HG02870 (cell line): ENCODE results near the gene FEM1A.
"Not testable (repeated sequence)": the region's sequence is repeated elsewhere in the genome, so short reads cannot be mapped to it uniquely, and the experiment has no call there.

Experiments used
- ATAC-seq: cut with Tn5 transposase; IDR thresholded peaks from one replicate; pipeline ENCODE4 v1.9.1; 2021; ENCODE audit warnings: mild to moderate bottlenecking, moderate library complexity; ENCODE audit not compliant: unreplicated experiment

The FEM1A gene

GRCh38 chr19:4791183-4792018 is at the start of gene FEM1A:
FEM1A (plus strand) TSS chr19:4791734; CDS start chr19:4791855, 121 bp downstream.
- peak; percentile 91 for ATAC-seq

GRCh38 chr19:4742723-4743646 is 48.5 kb upstream of the FEM1A start:
- no peak for ATAC-seq

DNA sequence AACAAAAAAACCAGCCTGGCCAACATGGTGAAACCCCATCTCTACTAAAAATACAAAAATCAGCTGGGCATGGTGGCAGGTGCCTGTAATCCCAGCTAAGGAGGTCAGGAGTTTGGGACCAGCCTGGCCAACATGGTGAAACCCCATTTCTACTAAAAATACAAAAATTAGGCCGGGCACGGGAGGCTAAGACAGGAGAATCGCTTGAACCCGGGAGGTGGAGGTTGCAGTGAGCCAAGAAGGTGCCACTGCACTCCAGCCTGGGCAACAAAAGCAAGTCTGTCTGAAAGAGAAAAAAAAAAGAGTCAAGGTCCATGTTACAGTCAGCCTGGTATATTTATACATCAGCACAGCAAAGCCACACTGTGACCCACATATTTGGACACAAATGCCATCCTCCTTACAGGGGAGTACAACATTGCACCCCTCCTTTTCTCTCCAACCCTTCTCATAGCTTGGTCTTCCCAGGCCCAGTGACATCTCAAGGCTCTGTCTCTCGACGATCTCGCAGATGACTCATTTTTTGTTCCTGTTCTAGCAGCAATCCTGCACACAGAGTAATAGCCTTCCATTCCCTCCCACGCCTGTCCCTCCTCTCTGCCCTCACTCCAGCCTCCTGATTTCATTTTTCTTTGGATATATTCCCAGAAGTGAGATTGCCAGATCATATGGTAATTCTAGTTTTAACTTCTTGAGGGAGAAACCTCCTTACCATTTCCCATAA is 46.9 kb upstream of the FEM1A start:
- no peak for ATAC-seq

DNA sequence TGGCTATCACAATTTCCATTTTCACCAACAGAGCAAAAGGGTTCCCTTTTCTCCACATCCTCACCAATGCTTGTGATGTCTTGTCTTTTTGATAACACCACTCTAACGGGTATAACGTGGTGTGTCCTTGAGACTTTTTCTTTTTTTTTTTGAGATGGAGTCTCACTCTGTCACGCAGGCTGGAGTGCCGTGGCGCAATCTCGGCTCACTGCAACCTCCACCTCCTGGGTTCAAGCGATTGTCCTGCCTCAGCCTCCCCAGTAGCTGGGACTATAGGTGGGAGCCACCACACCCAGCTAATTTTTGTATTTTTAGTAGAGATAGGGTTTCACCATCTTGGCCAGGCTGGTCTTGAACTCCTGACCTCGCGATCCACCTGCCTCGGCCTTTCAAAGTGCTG is 46.4 kb upstream of the FEM1A start:
- not testable (repeated sequence) for ATAC-seq

GRCh38 chr19:4745986-4746385 is 45.5 kb upstream of the FEM1A start:
- ATAC-seq: no peak

- no peak for ATAC-seq
Observed at GRCh38 chr19:4748185-4748584, 43.3 kb upstream of the FEM1A start.

DNA sequence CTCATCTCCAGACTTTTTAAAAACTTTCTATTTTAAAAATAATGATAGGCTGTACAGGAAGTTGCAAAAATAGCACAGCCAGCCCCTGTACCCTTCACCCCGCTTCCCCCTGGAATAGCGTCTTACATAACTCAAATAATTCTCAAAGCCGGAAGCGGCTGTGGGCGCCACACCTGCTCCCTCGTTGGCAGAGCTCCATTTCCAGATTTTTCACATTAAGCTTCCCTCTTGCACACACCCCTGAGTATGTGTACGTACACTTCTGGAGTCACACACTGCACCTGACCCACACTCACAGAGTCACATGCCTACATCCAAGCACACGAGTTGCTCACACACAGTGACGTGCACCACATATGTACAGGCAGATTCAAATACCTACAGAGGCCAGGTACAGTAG is 42.9 kb upstream of the FEM1A start:
- ATAC-seq: no peak

DNA sequence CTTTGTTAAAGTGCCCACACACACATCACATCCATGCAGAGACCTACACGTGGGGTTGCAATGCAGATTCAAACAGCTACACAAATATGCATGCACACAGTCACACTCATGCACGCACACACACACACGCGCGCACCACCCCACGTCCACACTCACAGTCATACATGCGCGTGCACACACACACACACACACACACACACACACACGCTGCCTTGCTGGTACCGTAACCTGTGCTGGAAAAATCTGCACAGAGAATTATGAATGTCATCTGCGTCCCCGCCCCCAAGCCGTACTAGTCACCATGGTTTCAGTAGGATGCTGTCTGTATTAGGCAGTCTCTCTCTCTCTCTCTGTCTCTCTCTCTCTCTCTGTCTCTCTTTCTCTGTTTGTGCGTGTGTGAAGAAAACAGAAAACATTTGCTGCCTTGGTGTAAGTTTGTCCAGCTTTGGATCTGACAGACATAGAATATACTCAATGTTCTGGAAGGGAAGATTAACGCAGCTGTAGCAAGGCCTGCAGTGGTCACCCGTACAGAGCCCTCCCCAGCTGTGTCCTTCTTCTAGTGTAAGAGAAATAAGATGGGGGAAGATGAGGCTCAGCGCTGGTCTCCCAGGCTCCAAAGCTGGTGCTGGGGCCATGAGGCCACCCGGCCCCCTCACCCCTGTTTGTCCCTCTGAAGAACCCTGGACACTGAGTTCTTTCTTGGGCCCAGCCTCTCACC is 41.5 kb upstream of the FEM1A start:
- ATAC-seq: no peak

- no peak for ATAC-seq
Observed at GRCh38 chr19:4754248-4754647, 37.3 kb upstream of the FEM1A start.

DNA sequence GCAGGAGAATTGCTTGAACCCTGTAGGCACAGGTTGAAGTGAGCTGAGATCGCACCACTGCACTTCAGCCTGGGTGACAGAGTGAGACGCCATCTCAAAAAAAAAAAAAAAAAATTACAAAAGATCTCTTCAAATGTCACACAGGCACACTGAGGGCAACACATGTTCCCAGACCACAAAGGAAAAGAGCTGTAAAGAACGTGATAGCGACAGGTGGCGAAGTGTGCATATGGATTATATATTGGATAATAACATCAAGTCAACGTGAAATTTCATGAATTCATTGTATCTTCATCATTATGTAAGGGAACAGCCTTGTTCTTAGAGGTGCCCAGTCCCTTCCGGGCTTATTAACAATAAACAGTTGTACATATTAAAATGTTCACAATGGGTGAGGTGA is 36.1 kb upstream of the FEM1A start:
- ATAC-seq: no peak

DNA sequence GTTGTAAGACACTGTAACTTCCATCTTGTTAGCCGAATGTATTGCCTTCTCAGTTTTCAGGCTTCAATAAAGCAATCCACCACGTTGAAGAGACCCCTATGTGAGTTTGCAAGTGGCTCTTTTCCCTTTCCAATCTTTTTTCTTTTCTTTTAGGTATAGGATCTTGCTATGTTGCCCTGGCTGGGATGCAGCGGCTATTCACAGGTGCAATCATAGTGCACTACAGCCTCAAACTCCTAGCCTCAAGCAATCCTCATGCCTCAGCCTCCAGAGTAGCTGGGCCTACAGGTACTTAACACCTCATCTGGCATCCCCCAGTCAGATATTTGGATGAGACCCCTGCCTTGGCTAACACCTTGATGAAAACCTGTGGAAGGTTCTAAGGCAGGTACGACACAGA is 33.5 kb upstream of the FEM1A start:
- no peak for ATAC-seq

GRCh38 chr19:4758659-4759058 is 32.9 kb upstream of the FEM1A start:
- no peak for ATAC-seq

- no peak for ATAC-seq
Observed at GRCh38 chr19:4759388-4760284, 31.9 kb upstream of the FEM1A start.

DNA sequence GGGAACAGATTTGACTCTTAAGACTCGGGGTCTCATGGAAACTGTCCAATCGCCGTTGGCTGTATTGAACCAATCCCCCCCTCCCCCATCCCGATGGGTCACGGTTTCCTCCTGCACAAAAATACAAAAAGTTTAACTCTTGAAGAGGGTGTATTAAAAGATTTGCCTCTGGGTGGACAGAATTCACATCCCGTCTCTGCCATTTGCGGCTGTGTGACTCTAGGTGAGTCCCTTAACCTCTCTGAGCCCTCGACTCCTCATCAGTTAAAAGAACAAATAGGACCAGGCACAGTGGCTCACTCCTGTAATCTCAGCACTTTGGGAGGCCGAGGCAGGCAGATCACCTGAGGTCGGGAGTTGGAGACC is 31.3 kb upstream of the FEM1A start:
- ATAC-seq: no peak

- no peak for ATAC-seq
Observed at GRCh38 chr19:4763021-4763420, 28.5 kb upstream of the FEM1A start.

GRCh38 chr19:4764393-4764660 is 27.2 kb upstream of the FEM1A start:
- no peak for ATAC-seq

GRCh38 chr19:4768934-4769777 is 22.4 kb upstream of the FEM1A start:
- ATAC-seq: no peak

DNA sequence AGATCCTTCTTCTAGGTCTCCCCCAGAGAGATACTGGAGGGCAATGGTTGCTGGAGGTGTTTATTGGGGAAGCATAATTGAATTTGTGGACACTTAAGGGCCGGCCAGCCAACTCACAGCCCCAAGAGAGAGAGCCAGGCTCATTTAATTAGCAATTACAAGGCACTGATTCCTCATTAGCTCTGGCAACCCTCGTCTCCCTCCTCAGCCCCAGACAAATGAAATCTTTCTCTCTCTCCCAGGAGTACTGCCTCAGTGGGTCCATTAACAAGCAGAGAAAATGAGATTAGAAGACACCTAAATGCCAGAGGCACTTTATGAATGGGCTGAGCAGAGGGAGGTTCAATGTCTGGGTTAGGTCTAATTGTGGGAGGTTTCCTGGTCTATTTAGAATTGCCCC is 19.0 kb upstream of the FEM1A start:
- ATAC-seq: no peak

DNA sequence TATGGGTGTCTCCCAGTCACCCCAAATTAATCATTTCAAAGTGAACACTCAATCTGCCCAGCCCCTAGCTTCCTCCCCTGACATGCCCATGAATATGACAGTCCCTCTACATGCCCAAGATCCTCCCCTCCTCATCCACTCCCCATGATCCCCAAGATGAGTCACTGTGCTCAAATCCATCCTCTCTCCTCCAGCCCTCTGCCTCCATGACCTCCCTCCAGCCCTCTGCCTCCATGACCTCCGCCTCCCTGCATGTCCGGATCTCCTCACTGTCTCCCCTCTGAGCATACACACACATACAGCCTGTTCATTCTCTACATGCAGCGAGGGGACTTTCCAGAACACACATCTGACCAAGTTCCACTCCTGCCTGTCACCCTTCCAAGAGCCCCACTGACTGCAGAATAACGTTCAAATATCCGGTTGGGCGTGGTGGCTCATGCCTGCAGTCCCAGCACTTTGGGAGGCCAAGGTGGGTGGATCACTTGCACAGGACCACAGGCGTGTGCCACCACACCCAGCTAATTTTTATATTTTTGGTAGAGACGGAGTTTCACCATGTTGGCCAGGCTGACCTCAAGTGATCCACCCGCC is 18.4 kb upstream of the FEM1A start:
- no peak for ATAC-seq
